VCaP (cell line): ENCODE measurements around the gene PARD3B.
"Not testable (repeated sequence)": the region's sequence is repeated elsewhere in the genome, so short reads cannot be mapped to it uniquely, and the experiment has no call there.

Source experiments
- H3K27ac ChIP-seq: fragments of 450-650 bp; 2 replicates; pipeline ENCODE4 v1.5.1; 2017
- CTCF ChIP-seq: fragments of 450-650 bp; conservative IDR thresholded peaks from 2 replicates; pipeline ENCODE4 v1.5.1; 2017; ENCODE audit warnings: mild to moderate bottlenecking, moderate library complexity

PARD3B gene

DNA sequence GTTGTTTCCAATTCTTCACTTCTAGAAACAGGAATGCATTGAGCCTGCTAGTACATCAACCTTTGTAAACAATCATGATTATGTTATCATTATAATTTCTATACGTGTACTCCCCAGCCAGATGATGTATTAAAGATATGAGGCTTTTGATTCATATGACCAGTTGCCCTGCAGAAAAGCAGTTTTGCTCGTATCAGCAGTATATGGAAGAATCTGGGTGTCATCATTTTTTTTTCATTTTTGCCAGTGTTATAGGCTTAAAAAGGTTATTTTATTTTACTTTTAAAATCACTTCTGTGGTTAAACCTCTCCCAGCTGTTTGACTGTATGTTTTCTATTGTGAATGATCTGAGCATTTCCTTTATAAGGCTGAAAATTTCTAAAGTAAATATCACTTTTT lies 665.2 kb downstream of the PARD3B start:
- no peak overlapping the region for H3K27ac ChIP-seq
- no peak for TF ChIP-seq CTCF

DNA sequence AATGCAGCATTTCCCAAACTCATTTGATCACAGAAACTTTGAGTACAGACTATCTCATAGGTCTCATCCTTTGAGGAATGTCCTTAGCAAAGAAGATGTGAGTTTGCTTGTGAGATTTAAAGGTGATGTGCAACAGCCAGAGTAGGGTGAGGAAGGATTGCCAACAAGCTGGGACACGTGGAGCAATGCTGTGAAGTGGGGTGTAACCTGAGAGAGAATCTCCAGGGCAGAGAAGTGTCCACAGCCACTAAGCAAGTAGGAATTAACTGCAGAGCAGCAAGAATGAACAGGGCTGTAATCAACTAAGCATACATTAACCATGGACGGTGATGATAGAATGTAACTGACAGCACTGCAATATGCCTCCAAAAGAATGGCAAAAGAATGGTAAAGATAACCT lies 667.1 kb downstream of the PARD3B start:
- TF ChIP-seq CTCF, result no peak
- H3K27ac ChIP-seq, result no peak overlapping the region

GRCh38 chr2:205216092-205216491 lies 670.8 kb downstream of the PARD3B start:
- TF ChIP-seq CTCF, result no peak
- H3K27ac ChIP-seq, result no peak overlapping the region; the same call in 1 of the 2 replicates

GRCh38 chr2:205216580-205216979 lies 671.3 kb downstream of the PARD3B start:
- no peak overlapping the region; the same call in 1 of the 2 replicates for H3K27ac ChIP-seq
- no peak for TF ChIP-seq CTCF

DNA sequence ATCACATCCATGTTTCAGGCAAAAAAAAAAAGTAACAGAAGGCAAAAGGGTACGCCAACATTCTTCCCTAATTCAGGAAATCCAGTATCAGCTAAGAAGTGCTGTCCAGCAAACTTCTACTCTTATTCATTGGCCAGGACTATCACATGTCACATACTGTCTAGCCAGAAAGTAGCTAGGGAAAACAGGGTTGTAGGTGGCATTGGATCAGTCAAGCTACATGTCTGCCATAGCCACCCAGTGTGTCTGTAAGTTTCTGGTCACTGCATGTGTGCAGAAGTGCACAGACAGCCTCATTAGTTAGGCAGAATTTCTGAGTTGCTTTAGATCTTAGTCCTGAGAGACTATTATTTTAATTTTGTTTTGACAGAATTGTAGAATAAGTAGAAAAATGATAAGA lies 671.7 kb downstream of the PARD3B start:
- no peak for TF ChIP-seq CTCF
- H3K27ac ChIP-seq, result no peak overlapping the region; the same call in 1 of the 2 replicates

- H3K27ac ChIP-seq, result no peak overlapping the region
- no peak for TF ChIP-seq CTCF
Observed at GRCh38 chr2:205218056-205218455, 672.8 kb downstream of the PARD3B start.

DNA sequence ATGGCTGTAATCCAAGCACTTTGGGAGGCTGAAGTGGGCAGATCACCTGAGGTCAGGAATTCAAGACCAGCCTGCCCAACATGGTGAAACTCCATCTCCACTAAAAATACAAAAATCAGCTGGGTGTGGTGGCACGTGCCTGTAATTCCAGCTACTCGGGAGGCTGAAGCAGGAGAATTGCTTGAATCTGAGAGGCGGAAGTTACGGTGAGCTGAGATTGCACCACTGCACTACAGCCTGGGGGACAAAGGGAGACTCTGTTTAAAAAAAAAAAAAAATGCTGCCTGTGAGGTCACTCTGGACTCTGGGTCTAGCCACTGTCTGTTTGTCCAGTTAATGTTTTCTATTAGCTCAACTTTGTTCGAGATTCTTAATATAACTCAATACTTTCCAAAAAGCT lies 673.5 kb downstream of the PARD3B start:
- not testable (repeated sequence) for H3K27ac ChIP-seq

- H3K27ac ChIP-seq, result no peak overlapping the region
- TF ChIP-seq CTCF, result no peak
Observed at GRCh38 chr2:205220559-205220958, 675.3 kb downstream of the PARD3B start.
